CD4-positive, alpha-beta memory T cell (primary cell): ENCODE data around the gene GRIK5. TPM values are rescaled to one million over a fixed set of nuclear protein-coding genes. Genes with fewer than 3 reads are reported as not detected.

ENCODE experiments used
- CTCF ChIA-PET: fragments of 350-600 bp; sonication (Branson Sonifier 250); formaldehyde crosslinking; loops from one replicate; lab custom pipeline; 2021; ENCODE audit warnings: inconsistent platforms; ENCODE audit not compliant: partially characterized antibody; lab: Charles Lee
- POLR2A ChIA-PET: fragments of 350-600 bp; sonication (Branson Sonifier 250); formaldehyde crosslinking; loops from one replicate; lab custom pipeline; 2021; ENCODE audit not compliant: partially characterized antibody; lab: Charles Lee
- DNase-seq, 5 donors: peaks; one replicate each; pipeline versions ENCODE4 v3.0.0 to v3.0.0-alpha.2; 2020 to 2022; ENCODE audit warnings: mixed read lengths in 1 of 5
- H3K27ac ChIP-seq: one replicate; pipeline ENCODE4 v1.7.0; 2013; ENCODE audit warnings: low read depth, low read length
- H3K27me3 ChIP-seq: 2 replicates; pipeline ENCODE4 v1.7.0; 2013; ENCODE audit warnings: mild to moderate bottlenecking, low read length, moderate library complexity; ENCODE audit not compliant: insufficient read depth
- H3K36me3 ChIP-seq: 2 replicates; pipeline ENCODE4 v1.7.0; 2013; ENCODE audit warnings: mild to moderate bottlenecking, low read length, moderate library complexity; ENCODE audit not compliant: insufficient read depth
- H3K4me1 ChIP-seq: 2 replicates; pipeline ENCODE4 v1.7.0; 2013; ENCODE audit warnings: mild to moderate bottlenecking, low read length, moderate library complexity; ENCODE audit not compliant: insufficient read depth
- H3K4me3 ChIP-seq, 2 donors: one replicate each; pipeline ENCODE4 v1.7.0; 2013; ENCODE audit warnings: low read length in 2 of 2, mild to moderate bottlenecking in 1 of 2
- H3K9me3 ChIP-seq, 2 donors: one replicate each; pipeline ENCODE4 v1.7.0; 2013; ENCODE audit warnings: low read length in 2 of 2, control low read depth in 1 of 2; ENCODE audit not compliant: control insufficient read depth in 1 of 2
- H3K27ac Mint-ChIP-seq, 7 donors: one replicate each; pipeline ENCODE4 v1.8.0; 2020 to 2021; ENCODE audit warnings: mixed read lengths in 7 of 7, mild to moderate bottlenecking in 6 of 7, inconsistent platforms in 3 of 7, moderate library complexity in 3 of 7
- H3K27me3 Mint-ChIP-seq, 2 donors: one replicate each; pipeline ENCODE4 v1.8.0; 2020 to 2021; ENCODE audit warnings: mixed read lengths in 2 of 2
- H3K36me3 Mint-ChIP-seq, 2 donors: one replicate each; pipeline ENCODE4 v1.8.0; 2020 to 2021; ENCODE audit warnings: mixed read lengths in 2 of 2, inconsistent platforms in 1 of 2, mild to moderate bottlenecking in 1 of 2
- H3K4me1 Mint-ChIP-seq, 4 donors: one replicate each; pipeline ENCODE4 v1.8.0; 2020 to 2021; ENCODE audit warnings: mixed read lengths in 4 of 4, mild to moderate bottlenecking in 1 of 4
- H3K4me3 Mint-ChIP-seq, 8 donors: one replicate each; pipeline ENCODE4 v1.8.0; 2020 to 2021; ENCODE audit warnings: mixed read lengths in 8 of 8, mild to moderate bottlenecking in 7 of 8, moderate library complexity in 6 of 8, inconsistent platforms in 3 of 8
- H3K9me3 Mint-ChIP-seq, 8 donors: one replicate each; pipeline ENCODE4 v1.8.0; 2020 to 2021; ENCODE audit warnings: mixed read lengths in 8 of 8, mild to moderate bottlenecking in 5 of 8, inconsistent platforms in 3 of 8, moderate library complexity in 1 of 8
- intact Hi-C: fragments of 100-400 bp; cut with micrococcal nuclease; formaldehyde crosslinking; loops from one replicate; pipeline ENCODE4 v1.15.1; 2023
- polyA plus RNA-seq, 2 donors: library from polyadenylated mRNA; unstranded; fragments of 300-500 nt; fragmentation: Illumina TruSeq; gene quantifications; one replicate each; pipeline ENCODE4 v1.2.3, GENCODE V29; 2021
- total RNA-seq, 2 experiments: library from RNA; stranded (reverse); gene quantifications; one replicate each; pipeline ENCODE4 v1.2.3, GENCODE V29; 2021

Gene GRIK5
- total and polyA plus RNA-seq, 4 experiments from 2014 or later: 0.12 to 0.17 TPM; not detected in 2

DNA sequence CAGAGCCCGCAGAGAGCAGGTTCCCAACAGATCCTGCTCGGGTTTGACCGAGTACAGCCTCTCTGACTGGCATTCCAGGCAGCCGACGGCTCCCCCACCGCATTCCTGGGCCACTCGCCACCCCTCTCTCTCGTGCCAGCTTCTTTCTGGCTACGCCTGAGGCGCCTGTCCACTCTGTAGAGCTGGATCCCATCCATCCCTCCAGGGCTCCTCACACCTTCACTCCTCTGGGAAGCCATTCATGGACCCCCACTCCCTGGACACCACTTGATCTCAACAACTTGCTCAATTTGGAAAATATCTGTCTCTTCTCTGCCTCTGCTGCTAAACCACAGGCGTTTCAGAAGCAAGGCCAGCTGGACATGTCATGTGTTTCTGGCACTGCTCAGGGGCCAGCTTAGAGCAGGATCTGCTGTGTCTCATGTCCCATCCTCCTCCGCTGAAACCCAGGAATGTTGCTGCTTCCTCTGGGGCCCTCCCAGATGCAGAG is 45.3 kb downstream of the GRIK5 start:
- H3K9me3 Mint-ChIP-seq: no peaks in the 10 kb centered on the region
- Histone ChIP-seq H3K9me3 (no peaks in the 10 kb centered on the region), H3K4me1 (no peaks in the 10 kb centered on the region), H3K27ac (no peak overlapping the region), H3K4me3 (no peak overlapping the region), H3K27me3 (no peaks in the 10 kb centered on the region), H3K36me3 (no peaks in the 10 kb centered on the region)
- H3K4me1 Mint-ChIP-seq: peaks cover 0 to 4% (median under 1%) of the 10 kb centered on the region in 4 donors
- H3K4me3 Mint-ChIP-seq: no peak overlapping the region
- DNase-seq: no peak
- CTCF ChIA-PET: no interaction called here
- H3K27ac Mint-ChIP-seq: no peak overlapping the region
- peaks cover 12 to 15% of the 10 kb centered on the region in 2 donors for H3K27me3 Mint-ChIP-seq
- H3K36me3 Mint-ChIP-seq: no peaks in the 10 kb centered on the region
- intact Hi-C loops: no loop called here
- POLR2A ChIA-PET: no interaction called here

DNA sequence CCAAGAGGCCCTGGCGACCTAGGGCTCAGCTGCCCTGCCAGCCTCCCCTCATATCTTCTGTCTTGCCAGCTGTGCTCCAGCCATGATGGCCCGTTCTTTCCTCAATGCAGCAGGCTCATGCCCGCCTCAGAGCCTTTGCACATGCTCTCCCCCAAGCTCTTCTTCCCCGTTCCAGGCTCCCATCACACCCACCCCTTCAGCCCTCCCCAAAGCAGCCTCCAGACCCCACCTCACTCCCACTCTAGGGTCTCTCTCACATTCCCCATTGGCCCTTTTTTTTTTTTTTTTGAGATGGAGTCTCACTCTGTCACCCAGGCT is 46.1 kb downstream of the GRIK5 start:
- CTCF ChIA-PET: no interaction called here
- H3K27ac ChIP-seq: no peak overlapping the region
- Mint-ChIP-seq H3K27me3 (peaks cover 11 to 15% of the 10 kb centered on the region in 2 donors), H3K4me1 (peaks cover 0 to 4% (median under 1%) of the 10 kb centered on the region in 4 donors), H3K9me3 (no peaks in the 10 kb centered on the region), H3K36me3 (no peaks in the 10 kb centered on the region), H3K27ac (no peak overlapping the region), H3K4me3 (no peak overlapping the region)
- intact Hi-C loops: no loop called here
- no peaks in the 10 kb centered on the region for H3K27me3 ChIP-seq
- POLR2A ChIA-PET: no interaction called here
- no peaks in the 10 kb centered on the region for H3K9me3 ChIP-seq
- DNase-seq: no peak
- H3K4me3 ChIP-seq: no peak overlapping the region
- no peaks in the 10 kb centered on the region for H3K4me1 ChIP-seq
- H3K36me3 ChIP-seq: no peaks in the 10 kb centered on the region

GRCh38 chr19:42023121-42023942 is 46.7 kb downstream of the GRIK5 start:
- Histone ChIP-seq H3K27me3 (no peaks in the 10 kb centered on the region), H3K9me3 (no peaks in the 10 kb centered on the region), H3K4me3 (no peak overlapping the region), H3K4me1 (no peaks in the 10 kb centered on the region), H3K27ac (no peak overlapping the region), H3K36me3 (no peaks in the 10 kb centered on the region)
- ChIA-PET POLR2A (no interaction called here), CTCF (no interaction called here)
- peaks cover 0 to 4% (median under 1%) of the 10 kb centered on the region in 4 donors for H3K4me1 Mint-ChIP-seq
- peaks cover 11 to 15% of the 10 kb centered on the region in 2 donors for H3K27me3 Mint-ChIP-seq
- no peak overlapping the region for H3K4me3 Mint-ChIP-seq
- intact Hi-C loops: no loop called here
- no peaks in the 10 kb centered on the region for H3K9me3 Mint-ChIP-seq
- DNase-seq: peak in 1 of 5 donors; percentile 5
- H3K27ac Mint-ChIP-seq: no peak overlapping the region
- H3K36me3 Mint-ChIP-seq: no peaks in the 10 kb centered on the region

DNA sequence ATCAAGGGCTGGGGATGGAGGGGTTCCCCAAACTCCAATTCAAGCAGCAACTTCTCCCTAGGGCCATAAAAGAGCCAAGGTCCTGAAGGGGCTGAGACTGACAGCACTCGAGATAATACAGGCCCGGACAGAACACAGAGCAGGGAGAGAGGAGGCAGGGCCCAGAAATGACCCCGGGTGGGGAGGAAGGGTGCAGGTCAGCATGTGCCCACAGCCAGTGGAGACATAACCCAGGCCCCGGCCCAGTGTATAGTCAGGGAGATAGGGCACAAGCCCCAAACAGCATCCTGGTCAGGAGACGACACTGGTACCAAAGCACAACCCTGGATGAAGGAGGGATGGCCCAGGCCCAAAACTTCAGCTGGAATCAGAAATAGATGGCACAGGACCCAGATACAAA is 47.4 kb downstream of the GRIK5 start:
- Mint-ChIP-seq H3K36me3 (no peaks in the 10 kb centered on the region), H3K4me1 (peaks cover 0 to 4% (median under 1%) of the 10 kb centered on the region in 4 donors), H3K27me3 (peaks cover 12 to 16% of the 10 kb centered on the region in 2 donors), H3K27ac (no peak overlapping the region), H3K9me3 (no peaks in the 10 kb centered on the region), H3K4me3 (no peak overlapping the region)
- H3K27ac ChIP-seq: no peak overlapping the region
- no peaks in the 10 kb centered on the region for H3K36me3 ChIP-seq
- no peaks in the 10 kb centered on the region for H3K27me3 ChIP-seq
- ChIA-PET POLR2A (no interaction called here), CTCF (no interaction called here)
- no peaks in the 10 kb centered on the region for H3K4me1 ChIP-seq
- intact Hi-C loops: no loop called here
- H3K4me3 ChIP-seq: no peak overlapping the region
- DNase-seq: no peak
- no peaks in the 10 kb centered on the region for H3K9me3 ChIP-seq

DNA sequence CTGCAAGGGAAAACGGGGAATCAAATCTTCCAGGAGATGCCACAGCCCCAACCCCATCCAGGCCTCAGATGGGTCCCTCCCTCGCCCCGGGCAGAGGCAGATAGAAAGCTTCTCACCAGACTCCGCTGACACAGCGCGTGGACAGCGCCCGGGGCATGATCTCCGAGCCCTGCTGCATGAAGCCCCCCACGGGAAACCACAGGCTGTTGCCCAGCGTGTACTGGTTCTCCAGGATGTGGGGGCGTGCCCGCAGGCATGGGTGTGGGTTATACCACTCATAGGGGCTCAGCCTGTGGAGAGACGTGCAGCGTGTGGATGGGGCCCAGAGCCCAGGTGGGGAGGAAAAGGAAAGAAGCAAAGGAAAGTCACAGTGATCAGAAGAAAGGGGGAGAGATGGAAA is 48.8 kb downstream of the GRIK5 start:
- POLR2A ChIA-PET: no interaction called here
- intact Hi-C loops: no loop called here
- Histone ChIP-seq H3K36me3 (no peaks in the 10 kb centered on the region), H3K4me1 (no peaks in the 10 kb centered on the region), H3K9me3 (no peaks in the 10 kb centered on the region), H3K27ac (no peak overlapping the region), H3K27me3 (no peaks in the 10 kb centered on the region), H3K4me3 (no peak overlapping the region)
- H3K36me3 Mint-ChIP-seq: no peaks in the 10 kb centered on the region
- CTCF ChIA-PET: no interaction called here
- peaks cover 6 to 14% of the 10 kb centered on the region in 2 donors for H3K27me3 Mint-ChIP-seq
- H3K4me3 Mint-ChIP-seq: no peak overlapping the region
- H3K4me1 Mint-ChIP-seq: peaks cover 0 to 4% (median under 1%) of the 10 kb centered on the region in 4 donors
- H3K27ac Mint-ChIP-seq: peak overlapping the region in 1 of 7 donors; percentile 48
- H3K9me3 Mint-ChIP-seq: no peaks in the 10 kb centered on the region
- DNase-seq: no peak

GRCh38 chr19:42018503-42019193 is 51.4 kb downstream of the GRIK5 start:
- Histone ChIP-seq H3K36me3 (no peaks in the 10 kb centered on the region), H3K27me3 (no peaks in the 10 kb centered on the region), H3K9me3 (no peaks in the 10 kb centered on the region), H3K4me3 (no peak overlapping the region), H3K27ac (no peak overlapping the region), H3K4me1 (no peaks in the 10 kb centered on the region)
- Mint-ChIP-seq H3K4me1 (peaks cover 0 to 1% (median 0%) of the 10 kb centered on the region in 4 donors), H3K9me3 (no peaks in the 10 kb centered on the region), H3K27me3 (peaks cover 6 to 9% of the 10 kb centered on the region in 2 donors), H3K4me3 (no peak overlapping the region), H3K27ac (no peak overlapping the region), H3K36me3 (no peaks in the 10 kb centered on the region)
- DNase-seq: no peak
- ChIA-PET POLR2A (no interaction called here), CTCF (no interaction called here)
- intact Hi-C loops: no loop called here

GRCh38 chr19:42017040-42017439 is 53.0 kb downstream of the GRIK5 start:
- DNase-seq: no peak
- Mint-ChIP-seq H3K4me3 (no peak overlapping the region), H3K9me3 (no peaks in the 10 kb centered on the region), H3K27me3 (peaks cover 6 to 7% of the 10 kb centered on the region in 2 donors), H3K36me3 (no peaks in the 10 kb centered on the region), H3K27ac (no peak overlapping the region), H3K4me1 (peaks cover 0 to 1% (median 0%) of the 10 kb centered on the region in 4 donors)
- CTCF ChIA-PET: no interaction called here
- no peak overlapping the region for H3K4me3 ChIP-seq
- intact Hi-C loops: no loop called here
- no peak overlapping the region for H3K27ac ChIP-seq
- H3K36me3 ChIP-seq: no peaks in the 10 kb centered on the region
- POLR2A ChIA-PET: no interaction called here
- no peaks in the 10 kb centered on the region for H3K9me3 ChIP-seq
- no peaks in the 10 kb centered on the region for H3K27me3 ChIP-seq
- no peaks in the 10 kb centered on the region for H3K4me1 ChIP-seq
